ENCODE data around the gene MYO7B. TPM values are rescaled to one million over a fixed set of nuclear protein-coding genes. Genes with fewer than 3 reads are reported as not detected.

The MYO7B gene
- polyA plus RNA-seq, 1 of the 3 experiments (the other 2 are of a cell fraction): 0.08 TPM

DNA sequence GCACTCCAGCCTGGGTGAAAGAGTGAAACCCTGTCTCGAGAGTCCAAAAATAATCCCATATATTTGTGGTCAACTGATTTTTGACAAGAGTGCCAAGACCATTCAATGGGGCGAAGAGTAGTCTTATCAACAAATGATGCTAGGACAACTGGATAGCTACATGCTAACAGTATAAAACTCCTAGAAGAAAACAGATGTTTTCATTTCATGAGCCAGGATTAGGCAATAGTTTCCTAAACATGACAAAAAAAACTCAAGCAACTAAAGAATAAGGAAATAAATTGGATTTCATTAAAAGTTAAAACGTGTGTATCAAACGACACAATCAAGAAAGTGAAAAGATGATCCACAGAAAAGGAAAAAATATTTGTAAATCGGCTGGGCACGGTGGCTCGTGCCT, 133.6 kb downstream of the MYO7B start:
- Histone ChIP-seq H3K4me1 (ENCODE audit: control insufficient read depth in 1 of 2, insufficient read depth in 2 of 2, low read depth in 1 of 2, low read length in 1 of 2) (no peaks in the 10 kb centered on the region), H3K4me2 (no peak overlapping the region), H2AFZ (ENCODE audit: low read depth) (no peak overlapping the region), H3F3A (replicated peaks; ENCODE audit: insufficient read depth) (no peaks in the 10 kb centered on the region), H3K4me3 (ENCODE audit: low read depth in 2 of 2, low read length in 1 of 2) (no peak overlapping the region), H3K79me2 (ENCODE audit: insufficient read depth) (0 out of 2 replicates have a peak, but pooled peaks cover 3% of the 10 kb centered on the region), H4K20me1 (ENCODE audit: insufficient read depth) (no peaks in the 10 kb centered on the region), H3K36me3 (replicated peaks in 1 of 2; ENCODE audit: control insufficient read depth in 1 of 2, insufficient read depth in 2 of 2, low read length in 1 of 2) (no peaks in the 10 kb centered on the region), H3K9me2 (no peaks in the 10 kb centered on the region), H3K9me3 (no peaks in the 10 kb centered on the region), H3K27ac (ENCODE audit: low read depth in 2 of 2, low read length in 1 of 2) (no peak overlapping the region), H3K9ac (no peak overlapping the region), H3K27me3 (ENCODE audit: insufficient read depth) (no peaks in the 10 kb centered on the region)
- no peak for DNase-seq
- POLR2A ChIA-PET: no interaction called here
- WGBS (ENCODE audit: low lambda C conversion rate): 57% methylated on average over 7 of the region's 7 CpGs
- CTCF ChIA-PET: no interaction called here
- TF ChIP-seq, protein P1, sequence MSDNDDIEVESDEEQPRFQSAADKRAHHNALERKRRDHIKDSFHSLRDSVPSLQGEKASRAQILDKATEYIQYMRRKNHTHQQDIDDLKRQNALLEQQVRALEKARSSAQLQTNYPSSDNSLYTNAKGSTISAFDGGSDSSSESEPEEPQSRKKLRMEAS (IDR thresholded peaks at IDR 0.05; ENCODE audit: low read depth): no peak
- TF ChIP-seq SIN3A (IDR thresholded peaks at IDR 0.05; ENCODE audit: borderline replicate concordance, low read depth, low read length) (no peak), GABPA (IDR thresholded peaks at IDR 0.05; ENCODE audit: low read depth) (no peak), MXI1 (IDR thresholded peaks at IDR 0.05; ENCODE audit: low read depth, low read length) (no peak), TCF12 (IDR thresholded peaks at IDR 0.05) (no peak), EZH2phosphoT487 (IDR thresholded peaks at IDR 0.05; ENCODE audit: borderline replicate concordance, low read depth) (no peak), FOXJ3 (CRISPR knock-in tag; IDR thresholded peaks at IDR 0.05) (no peak), GATA2 (CRISPR knock-in tag; IDR thresholded peaks at IDR 0.05) (no peak)

DNA sequence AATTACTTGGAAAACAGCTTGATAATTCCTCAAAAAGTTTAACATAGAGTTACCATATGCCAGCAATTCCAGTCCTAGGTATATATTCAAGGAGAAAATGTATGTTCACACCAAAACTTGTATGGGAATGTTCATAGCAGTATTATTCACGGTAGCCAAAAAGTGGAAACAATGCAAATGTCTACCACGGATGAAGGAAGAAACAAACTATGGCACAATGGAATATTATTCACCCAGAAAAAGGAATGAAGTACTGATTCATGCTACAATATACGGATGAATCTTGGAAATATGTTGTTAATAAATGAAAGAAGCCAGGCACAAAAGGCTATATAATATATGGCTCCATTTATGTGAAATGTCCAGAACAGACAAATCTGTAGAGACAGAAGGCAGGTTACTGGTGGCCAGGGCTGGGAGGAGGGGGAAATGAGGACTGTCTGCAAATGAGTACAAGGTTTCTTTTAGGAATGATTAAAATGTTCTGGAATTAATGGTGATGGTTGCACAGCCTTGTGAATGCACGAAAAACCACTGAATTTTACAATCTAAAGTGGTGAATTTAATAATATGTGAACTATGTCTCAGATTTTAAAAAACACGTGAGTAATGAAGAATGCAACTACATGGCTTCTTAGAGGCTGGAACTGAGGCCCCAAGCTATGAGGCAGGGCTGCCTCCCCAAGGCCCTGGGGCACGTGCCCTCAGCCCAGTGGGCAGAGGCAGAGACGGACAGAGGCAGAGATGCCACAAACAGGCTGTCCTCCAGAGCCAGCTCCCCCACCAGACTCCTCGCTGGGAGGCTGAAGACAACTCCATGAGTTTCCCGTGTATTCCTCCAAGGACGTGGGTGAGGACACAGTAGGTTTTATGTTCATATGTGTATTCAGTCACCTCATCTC, 134.8 kb downstream of the MYO7B start:
- POLR2A ChIA-PET: no interaction called here
- peak; percentile 7 for DNase-seq
- CTCF ChIA-PET: interaction anchor here (0.9 kb wide), 1 partner anchor 20 kb away, joined by 3 read pairs; no protein-coding TSS in a partner anchor
- 0 out of 2 replicates have a peak, but pooled peaks cover 3% of the 10 kb centered on the region for H3K79me2 ChIP-seq (ENCODE audit: insufficient read depth)
- no peaks in the 10 kb centered on the region for H3K27me3 ChIP-seq (ENCODE audit: insufficient read depth)
- no peaks in the 10 kb centered on the region for H4K20me1 ChIP-seq (ENCODE audit: insufficient read depth)
- no peaks in the 10 kb centered on the region for H3K9me2 ChIP-seq
- no peak overlapping the region for H2AFZ ChIP-seq (ENCODE audit: low read depth)
- H3K9ac ChIP-seq: no peak overlapping the region
- no peaks in the 10 kb centered on the region; a peak in 1 of 4 replicates for H3K4me1 ChIP-seq (ENCODE audit: control insufficient read depth in 1 of 2, insufficient read depth in 2 of 2, low read depth in 1 of 2, low read length in 1 of 2)
- H3K27ac ChIP-seq (ENCODE audit: low read depth in 2 of 2, low read length in 1 of 2): no peak overlapping the region
- no peak overlapping the region for H3K4me2 ChIP-seq
- H3K9me3 ChIP-seq: no peaks in the 10 kb centered on the region
- H3K36me3 ChIP-seq (replicated peaks in 1 of 2; ENCODE audit: control insufficient read depth in 1 of 2, insufficient read depth in 2 of 2, low read length in 1 of 2): no peaks in the 10 kb centered on the region
- no peak overlapping the region for H3K4me3 ChIP-seq (ENCODE audit: low read depth in 2 of 2, low read length in 1 of 2)
- H3F3A ChIP-seq (replicated peaks; ENCODE audit: insufficient read depth): no peaks in the 10 kb centered on the region
- WGBS (ENCODE audit: low lambda C conversion rate): 55% methylated on average over 10 of the region's 10 CpGs
- TF ChIP-seq MEF2A (IDR thresholded peaks at IDR 0.05; ENCODE audit: borderline replicate concordance, low read depth) (no peak), NFIC (IDR thresholded peaks at IDR 0.05; ENCODE audit: borderline replicate concordance) (no peak), RXRA (IDR thresholded peaks at IDR 0.05; ENCODE audit: borderline replicate concordance, low read depth) (no peak), GABPA (IDR thresholded peaks at IDR 0.05; ENCODE audit: low read depth) (no peak), SMC3 (IDR thresholded peaks at IDR 0.05; ENCODE audit: low read depth, low read length) (no peak), JUND (IDR thresholded peaks at IDR 0.05) (no peak), SIN3A (IDR thresholded peaks at IDR 0.05; ENCODE audit: borderline replicate concordance, low read depth, low read length) (no peak), TCF12 (IDR thresholded peaks at IDR 0.05) (no peak), RFX5 (IDR thresholded peaks at IDR 0.05; ENCODE audit: low read length) (no peak), FOXJ3 (CRISPR knock-in tag; IDR thresholded peaks at IDR 0.05) (no peak)
- TF ChIP-seq, protein P2, sequence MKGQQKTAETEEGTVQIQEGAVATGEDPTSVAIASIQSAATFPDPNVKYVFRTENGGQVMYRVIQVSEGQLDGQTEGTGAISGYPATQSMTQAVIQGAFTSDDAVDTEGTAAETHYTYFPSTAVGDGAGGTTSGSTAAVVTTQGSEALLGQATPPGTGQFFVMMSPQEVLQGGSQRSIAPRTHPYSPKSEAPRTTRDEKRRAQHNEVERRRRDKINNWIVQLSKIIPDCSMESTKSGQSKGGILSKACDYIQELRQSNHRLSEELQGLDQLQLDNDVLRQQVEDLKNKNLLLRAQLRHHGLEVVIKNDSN (IDR thresholded peaks at IDR 0.05; ENCODE audit: borderline replicate concordance, low read depth): no peak
- TF ChIP-seq, protein P3, sequence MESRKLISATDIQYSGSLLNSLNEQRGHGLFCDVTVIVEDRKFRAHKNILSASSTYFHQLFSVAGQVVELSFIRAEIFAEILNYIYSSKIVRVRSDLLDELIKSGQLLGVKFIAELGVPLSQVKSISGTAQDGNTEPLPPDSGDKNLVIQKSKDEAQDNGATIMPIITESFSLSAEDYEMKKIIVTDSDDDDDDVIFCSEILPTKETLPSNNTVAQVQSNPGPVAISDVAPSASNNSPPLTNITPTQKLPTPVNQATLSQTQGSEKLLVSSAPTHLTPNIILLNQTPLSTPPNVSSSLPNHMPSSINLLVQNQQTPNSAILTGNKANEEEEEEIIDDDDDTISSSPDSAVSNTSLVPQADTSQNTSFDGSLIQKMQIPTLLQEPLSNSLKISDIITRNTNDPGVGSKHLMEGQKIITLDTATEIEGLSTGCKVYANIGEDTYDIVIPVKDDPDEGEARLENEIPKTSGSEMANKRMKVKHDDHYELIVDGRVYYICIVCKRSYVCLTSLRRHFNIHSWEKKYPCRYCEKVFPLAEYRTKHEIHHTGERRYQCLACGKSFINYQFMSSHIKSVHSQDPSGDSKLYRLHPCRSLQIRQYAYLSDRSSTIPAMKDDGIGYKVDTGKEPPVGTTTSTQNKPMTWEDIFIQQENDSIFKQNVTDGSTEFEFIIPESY (IDR thresholded peaks at IDR 0.05; ENCODE audit: borderline replicate concordance, low read depth): no peak
- TF ChIP-seq, protein P1 (IDR thresholded peaks at IDR 0.05; ENCODE audit: low read depth): no peak
- TF ChIP-seq, protein P4, sequence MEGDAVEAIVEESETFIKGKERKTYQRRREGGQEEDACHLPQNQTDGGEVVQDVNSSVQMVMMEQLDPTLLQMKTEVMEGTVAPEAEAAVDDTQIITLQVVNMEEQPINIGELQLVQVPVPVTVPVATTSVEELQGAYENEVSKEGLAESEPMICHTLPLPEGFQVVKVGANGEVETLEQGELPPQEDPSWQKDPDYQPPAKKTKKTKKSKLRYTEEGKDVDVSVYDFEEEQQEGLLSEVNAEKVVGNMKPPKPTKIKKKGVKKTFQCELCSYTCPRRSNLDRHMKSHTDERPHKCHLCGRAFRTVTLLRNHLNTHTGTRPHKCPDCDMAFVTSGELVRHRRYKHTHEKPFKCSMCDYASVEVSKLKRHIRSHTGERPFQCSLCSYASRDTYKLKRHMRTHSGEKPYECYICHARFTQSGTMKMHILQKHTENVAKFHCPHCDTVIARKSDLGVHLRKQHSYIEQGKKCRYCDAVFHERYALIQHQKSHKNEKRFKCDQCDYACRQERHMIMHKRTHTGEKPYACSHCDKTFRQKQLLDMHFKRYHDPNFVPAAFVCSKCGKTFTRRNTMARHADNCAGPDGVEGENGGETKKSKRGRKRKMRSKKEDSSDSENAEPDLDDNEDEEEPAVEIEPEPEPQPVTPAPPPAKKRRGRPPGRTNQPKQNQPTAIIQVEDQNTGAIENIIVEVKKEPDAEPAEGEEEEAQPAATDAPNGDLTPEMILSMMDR (IDR thresholded peaks at IDR 0.05): no peak
- TF ChIP-seq, protein P5, sequence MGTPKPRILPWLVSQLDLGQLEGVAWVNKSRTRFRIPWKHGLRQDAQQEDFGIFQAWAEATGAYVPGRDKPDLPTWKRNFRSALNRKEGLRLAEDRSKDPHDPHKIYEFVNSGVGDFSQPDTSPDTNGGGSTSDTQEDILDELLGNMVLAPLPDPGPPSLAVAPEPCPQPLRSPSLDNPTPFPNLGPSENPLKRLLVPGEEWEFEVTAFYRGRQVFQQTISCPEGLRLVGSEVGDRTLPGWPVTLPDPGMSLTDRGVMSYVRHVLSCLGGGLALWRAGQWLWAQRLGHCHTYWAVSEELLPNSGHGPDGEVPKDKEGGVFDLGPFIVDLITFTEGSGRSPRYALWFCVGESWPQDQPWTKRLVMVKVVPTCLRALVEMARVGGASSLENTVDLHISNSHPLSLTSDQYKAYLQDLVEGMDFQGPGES (IDR thresholded peaks at IDR 0.05; ENCODE audit: low read depth, low read length): no peak
